Left cardiac atrium (tissue), 2 donors: ENCODE measurements around the gene BTLA. TPM values are rescaled to one million over a fixed set of nuclear protein-coding genes. Genes with fewer than 3 reads are reported as not detected.

ENCODE experiments used
- total RNA-seq, 2 donors: library from RNA; stranded (reverse); fragmentation: NEBNext Ultra II Directional; extraction: Animal tissue kit (Norgen Biotek cat#: 25700); gene quantifications; one replicate each; pipeline ENCODE4 v1.2.1, GENCODE V29; 2021
- donor health status: DM: no; HTN: yes; CAD: no; lungs with severe emphysema.
- donor health status: DM: yes; HTN: yes; CAD: no.

The BTLA gene
- total RNA-seq, 2 donors from 2014 or later, result 0.24 to 0.50 TPM

Other genes with a start within 250 kb of the BTLA start
- gene SLC9C1, start 205.3 kb downstream of the BTLA start, total RNA-seq, result 1 to 10 TPM in 1 of 2 donors, under 1 TPM in 1; 0.26 to 1.4 TPM
- 1 to 10 TPM; 5.8 to 6.7 TPM for gene CD200, start 166.3 kb downstream of the BTLA start, total RNA-seq
- gene ATG3, start 62.5 kb upstream of the BTLA start, total RNA-seq, result 10 to 100 TPM; 40.5 to 52.7 TPM
- gene SLC35A5, start 62.6 kb upstream of the BTLA start, total RNA-seq, result 10 to 100 TPM; 16.5 to 18.4 TPM
- gene CCDC80, start 141.7 kb upstream of the BTLA start, total RNA-seq, result 100 to 1,000 TPM; 233 to 278 TPM